GM15510 (cell line): Measurements from ENCODE around the gene WDTC1.

Experiments
- POLR2A ChIP-seq: IDR thresholded peaks from 3 replicates; pipeline ENCODE4 v1.6.1; 2011; ENCODE audit warnings: borderline replicate concordance; ENCODE audit not compliant: insufficient read length; ENCODE audit errors: extremely low read depth

Gene WDTC1

GRCh38 chr1:27234049-27234882 is at the start of gene WDTC1:
Gene WDTC1, plus strand, starts transcription at chr1:27234632. Its CDS starts 26,423 bp downstream, at chr1:27261055.
- TF ChIP-seq POLR2A, result peak; percentile 46

GRCh38 chr1:27192039-27192529 is 42.3 kb upstream of the WDTC1 start:
- TF ChIP-seq POLR2A, result no peak

GRCh38 chr1:27193194-27193593 is 41.2 kb upstream of the WDTC1 start:
- no peak for TF ChIP-seq POLR2A

DNA sequence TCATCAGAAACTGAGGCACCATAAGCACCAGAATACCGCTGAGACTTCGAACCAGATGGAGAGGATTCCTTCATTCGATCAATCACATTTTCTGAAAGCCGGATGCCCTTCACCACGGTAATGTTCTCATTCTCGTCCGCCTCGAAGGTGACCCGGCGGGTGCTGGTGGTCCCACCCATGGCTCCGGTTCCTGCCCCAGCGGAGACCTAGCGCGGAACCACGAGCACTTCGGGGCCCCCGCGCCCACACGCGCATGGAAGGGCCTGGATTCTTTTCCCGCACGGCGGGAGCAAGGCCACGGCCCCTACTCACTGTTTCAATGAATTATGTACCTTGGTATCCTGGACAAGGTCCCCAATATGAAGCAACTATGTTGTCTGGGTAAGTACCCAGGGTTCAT is 33.1 kb upstream of the WDTC1 start:
- no peak for TF ChIP-seq POLR2A

- TF ChIP-seq POLR2A, result no peak
Observed at GRCh38 chr1:27203946-27204345, 30.5 kb upstream of the WDTC1 start.

DNA sequence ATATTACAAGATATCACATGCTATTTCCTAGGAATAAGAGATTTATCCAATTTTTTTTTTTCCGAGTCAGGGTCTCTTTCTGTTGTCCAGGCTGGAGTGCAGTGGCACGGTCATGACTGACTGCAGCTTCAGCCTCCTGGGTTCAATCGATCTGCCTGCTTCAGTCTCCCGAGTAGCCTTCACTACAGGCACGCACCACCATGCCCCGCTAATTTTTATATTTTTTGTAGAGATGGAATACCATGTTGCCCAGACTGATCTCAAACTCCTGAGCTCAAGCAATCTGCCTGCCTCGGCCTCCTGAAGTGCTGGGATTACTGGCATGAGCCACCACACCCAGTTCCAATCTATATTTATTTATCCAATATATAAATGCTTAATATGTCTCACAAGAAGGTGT is 18.0 kb upstream of the WDTC1 start:
- no peak for TF ChIP-seq POLR2A

GRCh38 chr1:27217401-27217800 is 17.0 kb upstream of the WDTC1 start:
- TF ChIP-seq POLR2A, result no peak

GRCh38 chr1:27218736-27219135 is 15.7 kb upstream of the WDTC1 start:
- no peak for TF ChIP-seq POLR2A

DNA sequence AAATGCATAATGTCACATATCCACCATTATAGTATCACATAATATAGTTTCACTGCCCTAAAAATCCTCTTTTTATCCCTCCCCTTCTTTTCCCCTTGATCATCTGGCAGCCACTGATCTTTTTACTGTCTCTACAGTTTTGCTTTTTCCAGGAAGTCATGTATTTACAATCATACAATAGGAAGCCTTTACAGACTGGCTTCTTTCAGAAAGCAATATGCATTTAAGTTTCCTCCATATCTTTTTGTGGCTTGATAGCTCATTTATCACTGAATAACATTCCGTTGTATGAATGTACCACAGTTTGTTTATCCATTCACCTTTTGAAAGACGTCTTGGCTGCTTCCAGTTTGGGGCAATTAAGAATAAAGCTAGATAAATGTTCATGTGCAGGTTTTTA is 14.3 kb upstream of the WDTC1 start:
- TF ChIP-seq POLR2A, result no peak

DNA sequence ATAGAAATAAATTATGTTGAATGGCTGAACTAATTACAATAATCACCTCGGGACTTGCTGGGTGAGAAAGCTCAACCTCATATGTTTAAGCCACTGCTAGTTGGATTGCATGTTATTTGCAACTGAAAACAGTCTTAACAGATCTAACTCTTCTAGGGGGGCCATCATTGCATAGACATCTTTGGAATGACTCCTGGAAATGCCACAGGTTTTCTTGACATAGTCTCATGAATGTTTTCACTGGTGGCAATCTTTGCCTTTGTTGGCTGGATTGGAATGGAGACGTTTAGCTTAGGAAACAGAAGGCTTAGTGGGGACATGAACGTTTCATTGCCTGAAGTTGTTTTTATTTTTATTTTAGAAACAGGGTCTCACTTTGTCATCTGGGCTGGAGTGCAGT is 8.8 kb upstream of the WDTC1 start:
- TF ChIP-seq POLR2A, result no peak

DNA sequence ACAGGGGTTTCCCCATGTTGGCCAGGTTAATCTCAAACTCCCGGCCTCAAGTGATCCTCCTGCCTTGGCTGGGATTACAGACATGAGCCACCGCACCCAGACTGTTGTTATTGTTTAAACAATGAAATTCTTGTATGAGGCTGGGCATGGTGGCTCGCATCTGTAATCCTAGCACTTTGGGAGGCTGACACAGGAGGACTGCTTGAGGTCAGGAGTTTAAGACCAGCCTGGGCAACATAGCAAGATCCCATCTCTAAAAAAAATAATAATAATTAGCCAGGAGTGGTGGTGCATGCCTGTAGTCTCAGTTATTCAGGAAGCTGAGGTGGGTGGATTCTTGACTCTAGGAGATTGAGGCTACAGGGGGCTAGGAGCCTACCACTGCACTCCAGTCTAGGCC is 6.7 kb upstream of the WDTC1 start:
- TF ChIP-seq POLR2A, result no peak

DNA sequence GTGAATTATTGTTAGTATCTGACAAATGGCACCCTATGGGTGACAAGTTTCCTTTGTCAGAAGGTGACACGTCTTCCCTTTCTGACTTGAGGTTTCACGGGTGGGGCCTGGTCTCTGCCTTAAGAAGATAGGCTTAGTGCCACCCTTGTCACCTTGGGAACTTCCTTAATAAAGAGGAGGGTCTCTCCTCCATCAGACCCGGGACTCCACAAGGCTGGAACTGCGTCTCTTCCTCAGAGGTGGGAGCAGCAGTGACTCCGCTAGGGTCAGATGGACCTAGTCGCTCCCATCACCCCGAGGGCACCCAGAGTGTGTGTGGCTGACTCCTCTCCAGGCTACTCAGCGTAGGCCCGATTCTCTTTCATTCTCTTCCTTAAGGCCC is 774 bp upstream of the WDTC1 start:
- no peak for TF ChIP-seq POLR2A

DNA sequence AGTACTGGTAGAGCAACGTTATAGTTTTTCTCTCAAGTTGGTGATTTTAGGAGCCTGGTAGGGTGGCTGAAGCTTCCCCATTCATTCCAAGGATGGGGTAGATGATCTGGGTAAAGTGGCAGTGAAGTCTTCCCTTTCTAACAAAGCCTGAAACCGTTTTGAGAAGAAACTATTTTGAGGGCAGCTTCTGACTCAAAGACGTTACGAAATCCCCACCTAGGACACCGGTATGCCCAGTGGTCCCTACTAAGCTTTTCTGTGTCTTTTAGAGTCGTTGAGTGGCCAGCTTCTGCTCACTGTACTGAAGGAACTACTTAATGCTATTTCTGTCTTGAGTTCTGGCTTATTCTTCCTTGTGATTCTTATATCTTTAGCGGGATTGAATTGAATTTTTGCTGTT is 1.4 kb downstream of the WDTC1 start:
- no peak for TF ChIP-seq POLR2A

- no peak for TF ChIP-seq POLR2A
Observed at GRCh38 chr1:27237112-27237511, 2.7 kb downstream of the WDTC1 start.

GRCh38 chr1:27238032-27238431 is 3.6 kb downstream of the WDTC1 start:
- TF ChIP-seq POLR2A, result no peak

GRCh38 chr1:27241677-27242076 is 7.2 kb downstream of the WDTC1 start:
- no peak for TF ChIP-seq POLR2A

GRCh38 chr1:27246194-27246593 is 11.8 kb downstream of the WDTC1 start:
- no peak for TF ChIP-seq POLR2A

GRCh38 chr1:27253596-27253995 is 19.2 kb downstream of the WDTC1 start:
- TF ChIP-seq POLR2A, result no peak

GRCh38 chr1:27255136-27255535 is 20.7 kb downstream of the WDTC1 start:
- no peak for TF ChIP-seq POLR2A
